ENCODE measurements around the gene PCBP2.

DNA sequence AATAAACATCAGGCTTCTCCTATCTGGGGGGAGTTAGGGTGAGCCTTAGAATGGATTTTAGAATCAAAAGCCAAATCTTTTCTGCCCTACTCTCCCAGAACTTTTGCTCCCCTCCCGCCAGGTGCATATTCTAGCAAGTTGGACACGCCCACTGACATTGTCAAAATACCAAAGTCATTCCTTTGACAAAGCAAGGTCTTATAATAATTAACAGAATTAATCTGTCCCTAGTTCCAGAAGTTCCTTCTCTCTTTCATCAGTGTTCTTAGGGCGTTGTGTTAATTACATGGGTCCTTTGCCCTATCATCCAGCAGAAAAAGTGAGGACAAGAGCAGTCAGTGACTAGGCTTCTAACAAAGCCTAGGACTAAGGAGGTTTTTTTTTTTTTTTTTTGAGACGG is 7.9 kb upstream of the PCBP2 start:
- TF ChIP-seq, protein P1, sequence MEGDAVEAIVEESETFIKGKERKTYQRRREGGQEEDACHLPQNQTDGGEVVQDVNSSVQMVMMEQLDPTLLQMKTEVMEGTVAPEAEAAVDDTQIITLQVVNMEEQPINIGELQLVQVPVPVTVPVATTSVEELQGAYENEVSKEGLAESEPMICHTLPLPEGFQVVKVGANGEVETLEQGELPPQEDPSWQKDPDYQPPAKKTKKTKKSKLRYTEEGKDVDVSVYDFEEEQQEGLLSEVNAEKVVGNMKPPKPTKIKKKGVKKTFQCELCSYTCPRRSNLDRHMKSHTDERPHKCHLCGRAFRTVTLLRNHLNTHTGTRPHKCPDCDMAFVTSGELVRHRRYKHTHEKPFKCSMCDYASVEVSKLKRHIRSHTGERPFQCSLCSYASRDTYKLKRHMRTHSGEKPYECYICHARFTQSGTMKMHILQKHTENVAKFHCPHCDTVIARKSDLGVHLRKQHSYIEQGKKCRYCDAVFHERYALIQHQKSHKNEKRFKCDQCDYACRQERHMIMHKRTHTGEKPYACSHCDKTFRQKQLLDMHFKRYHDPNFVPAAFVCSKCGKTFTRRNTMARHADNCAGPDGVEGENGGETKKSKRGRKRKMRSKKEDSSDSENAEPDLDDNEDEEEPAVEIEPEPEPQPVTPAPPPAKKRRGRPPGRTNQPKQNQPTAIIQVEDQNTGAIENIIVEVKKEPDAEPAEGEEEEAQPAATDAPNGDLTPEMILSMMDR (IDR thresholded peaks at IDR 0.05): no peak
- TF ChIP-seq POLR2AphosphoS5 (IDR thresholded peaks at IDR 0.05): no peak
- TF ChIP-seq POLR2A (IDR thresholded peaks at IDR 0.05; ENCODE audit: low read depth): no peak

Measured in esophagus muscularis mucosa (tissue), 3 donors.